HG03097 (cell line): ENCODE results near the gene TGFBR1.

Experiments
- ATAC-seq: cut with Tn5 transposase; IDR thresholded peaks from one replicate; pipeline ENCODE4 v1.9.1; 2021; ENCODE audit not compliant: unreplicated experiment, low FRiP score

TGFBR1 gene

GRCh38 chr9:99105152-99106043, 485 bp downstream of the TGFBR1 start:
- peak; percentile 46 for ATAC-seq

- ATAC-seq: no peak
These were observed 1.1 kb downstream of the TGFBR1 start for GRCh38 chr9:99106044-99106375.

DNA sequence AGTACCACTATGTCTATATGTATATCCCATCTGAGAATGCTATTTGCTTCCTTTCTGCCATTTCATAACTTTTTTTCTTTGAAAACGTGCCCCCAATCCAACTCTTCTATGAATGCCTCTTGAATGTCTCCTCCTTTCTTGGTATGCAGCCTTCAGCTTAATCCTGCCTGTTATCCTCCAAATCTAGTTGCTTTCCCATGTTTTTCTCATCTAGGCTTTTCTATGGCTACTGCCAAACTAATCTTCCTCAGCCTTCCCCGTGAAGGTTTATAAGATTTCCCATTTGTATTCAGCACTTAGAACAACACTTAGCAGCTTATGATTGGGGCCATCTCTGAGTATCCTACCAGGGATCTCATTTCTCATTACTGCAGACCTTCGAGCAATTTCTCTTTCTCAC, 2.5 kb downstream of the TGFBR1 start:
- no peak for ATAC-seq

DNA sequence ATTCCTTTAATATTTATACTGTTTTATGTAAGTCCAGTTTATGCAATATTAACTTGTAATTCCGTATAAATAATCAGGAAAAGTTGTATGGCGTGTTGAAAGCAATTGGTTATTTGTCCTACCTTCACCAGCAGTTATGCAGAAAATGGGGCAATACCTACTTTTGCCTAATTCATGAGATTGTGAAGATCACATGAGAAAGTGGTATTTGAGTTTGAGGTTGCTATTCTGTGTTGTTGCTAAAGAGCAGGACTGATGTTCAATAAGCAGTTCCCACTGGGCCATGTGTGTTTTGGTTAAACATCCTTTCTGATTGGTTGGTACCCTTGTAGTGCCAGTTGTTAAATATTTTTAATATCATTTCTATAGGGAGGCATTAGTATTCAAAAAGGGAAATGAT, 3.2 kb downstream of the TGFBR1 start:
- no peak for ATAC-seq

- no peak for ATAC-seq
These were observed 4.6 kb downstream of the TGFBR1 start for GRCh38 chr9:99109522-99109921.

DNA sequence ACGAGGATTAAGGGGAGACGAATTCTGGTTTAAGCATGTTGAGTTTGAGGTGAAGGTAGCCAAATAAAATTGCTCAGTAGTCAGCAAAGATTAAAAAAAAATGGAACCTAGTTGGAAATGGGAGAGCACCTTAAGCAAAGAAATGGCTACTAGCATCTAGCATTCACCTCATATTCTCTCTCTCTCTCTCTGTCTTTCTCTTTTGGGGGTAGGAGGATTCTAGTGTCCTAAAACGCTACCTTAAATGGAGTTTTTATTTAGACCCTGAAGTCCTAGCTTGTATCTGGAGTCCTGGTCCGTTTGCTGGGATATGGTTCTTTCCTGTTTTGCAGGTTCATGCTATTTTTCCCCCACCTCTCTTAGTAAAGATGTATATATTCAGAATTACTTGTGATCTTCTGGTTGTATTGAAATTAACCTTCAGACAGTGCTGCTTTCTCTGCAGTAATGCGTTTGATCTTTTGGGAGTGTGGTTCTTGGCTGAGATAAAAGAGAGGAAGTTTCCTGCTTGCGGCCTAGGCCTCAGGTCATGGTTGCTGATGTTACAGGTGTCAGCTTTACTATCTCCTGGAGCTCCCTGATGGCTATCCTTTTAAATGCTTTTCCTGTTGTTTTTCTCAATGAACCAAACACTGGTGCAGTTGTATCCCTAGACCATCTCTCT, 8.0 kb downstream of the TGFBR1 start:
- no peak for ATAC-seq

- no peak for ATAC-seq
These were observed 8.6 kb downstream of the TGFBR1 start for GRCh38 chr9:99113414-99114048.

DNA sequence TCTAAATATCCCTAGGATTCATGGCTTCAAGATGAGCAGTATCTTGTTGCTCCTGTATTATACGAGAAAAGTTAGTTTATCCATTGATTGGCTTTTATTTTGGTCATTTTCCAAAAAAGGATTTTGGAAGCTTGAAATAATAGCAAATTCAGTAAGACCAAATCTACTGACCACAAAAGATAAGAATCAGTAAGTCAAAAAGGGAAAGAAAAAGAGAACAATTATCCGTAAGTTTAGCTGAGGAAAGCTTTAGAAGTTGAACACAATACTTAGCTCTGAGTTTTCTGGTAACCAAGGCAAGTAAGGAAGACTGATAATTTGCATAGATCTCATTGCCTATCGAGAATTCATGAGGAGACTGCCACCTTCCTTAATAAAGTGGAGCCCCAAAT, 9.1 kb downstream of the TGFBR1 start:
- ATAC-seq: no peak

DNA sequence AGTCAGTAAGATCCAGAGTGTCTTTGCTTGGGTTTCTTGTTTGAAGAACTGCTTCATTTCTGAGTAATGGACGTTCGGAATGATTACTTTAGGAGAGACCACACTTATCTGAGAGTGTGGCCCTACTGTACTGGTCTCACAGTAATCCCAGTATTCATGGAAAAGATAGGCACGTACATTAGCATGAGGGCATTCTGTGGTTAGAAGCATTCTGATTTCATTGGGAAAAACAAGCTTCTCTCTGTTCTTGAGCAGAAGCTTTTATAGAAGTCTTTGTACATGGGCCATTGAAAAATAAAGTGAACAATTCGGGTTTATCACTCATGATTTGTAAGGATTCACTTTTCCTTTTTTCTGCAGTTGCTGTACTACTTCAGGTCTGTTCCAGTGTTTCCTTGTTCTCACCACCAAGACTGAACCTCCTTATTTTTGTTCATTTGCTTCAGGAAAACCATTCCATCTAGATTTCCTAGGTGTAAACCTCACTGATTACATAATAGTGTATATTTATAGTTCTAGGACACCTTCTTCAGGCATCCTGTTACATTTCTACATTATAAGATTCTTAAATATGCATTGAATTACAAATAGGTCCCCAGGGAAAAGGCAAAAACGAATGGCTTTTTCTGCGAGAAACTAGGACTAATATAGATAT, 10.1 kb downstream of the TGFBR1 start:
- ATAC-seq: no peak

DNA sequence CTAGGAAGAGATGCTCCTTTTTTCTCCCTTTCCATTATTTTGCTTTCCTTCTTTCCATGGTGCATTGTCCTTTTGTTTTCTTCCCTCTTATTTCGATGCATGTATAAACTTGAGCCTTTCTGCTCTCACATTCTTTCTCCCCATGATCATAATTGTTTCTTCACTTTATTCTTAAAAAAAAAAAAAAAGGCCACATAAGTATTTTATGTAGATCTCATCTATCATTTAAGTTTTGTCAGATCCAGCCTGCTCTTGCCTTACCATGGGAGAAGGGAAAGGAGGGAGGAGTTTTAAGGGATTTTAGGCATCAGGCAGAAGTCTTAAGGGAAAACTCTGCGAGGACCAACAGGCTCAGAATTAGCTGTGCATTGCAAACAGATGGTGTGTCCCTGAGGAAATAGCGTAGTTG, 11.1 kb downstream of the TGFBR1 start:
- no peak for ATAC-seq

- peak; percentile 96 for ATAC-seq
These were observed 14.0 kb downstream of the TGFBR1 start for GRCh38 chr9:99118782-99119466.

- ATAC-seq: no peak
These were observed 15.2 kb downstream of the TGFBR1 start for GRCh38 chr9:99119976-99120655.

GRCh38 chr9:99121604-99122003, 16.7 kb downstream of the TGFBR1 start:
- ATAC-seq: no peak

GRCh38 chr9:99124534-99125255, 19.8 kb downstream of the TGFBR1 start:
- no peak for ATAC-seq

GRCh38 chr9:99125446-99125845, 20.5 kb downstream of the TGFBR1 start:
- no peak for ATAC-seq

DNA sequence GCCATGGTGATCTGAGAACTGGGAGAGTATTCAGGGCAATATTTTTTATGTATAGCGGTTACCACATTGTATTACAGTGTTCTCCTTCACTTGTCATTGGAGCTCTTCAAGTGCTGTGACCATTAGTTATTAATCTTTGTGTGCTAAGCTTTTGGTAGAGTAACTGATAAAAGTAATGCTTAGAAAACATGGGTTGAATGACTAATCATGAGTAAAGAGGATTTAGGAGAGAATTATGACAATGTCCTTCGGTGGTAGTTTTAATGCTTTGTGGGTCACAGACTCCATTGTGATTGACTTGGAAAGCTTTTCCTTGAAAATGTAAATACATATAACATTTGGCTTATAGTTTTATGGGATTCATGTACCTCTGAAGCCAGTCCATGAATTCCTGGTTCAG, 21.4 kb downstream of the TGFBR1 start:
- no peak for ATAC-seq

DNA sequence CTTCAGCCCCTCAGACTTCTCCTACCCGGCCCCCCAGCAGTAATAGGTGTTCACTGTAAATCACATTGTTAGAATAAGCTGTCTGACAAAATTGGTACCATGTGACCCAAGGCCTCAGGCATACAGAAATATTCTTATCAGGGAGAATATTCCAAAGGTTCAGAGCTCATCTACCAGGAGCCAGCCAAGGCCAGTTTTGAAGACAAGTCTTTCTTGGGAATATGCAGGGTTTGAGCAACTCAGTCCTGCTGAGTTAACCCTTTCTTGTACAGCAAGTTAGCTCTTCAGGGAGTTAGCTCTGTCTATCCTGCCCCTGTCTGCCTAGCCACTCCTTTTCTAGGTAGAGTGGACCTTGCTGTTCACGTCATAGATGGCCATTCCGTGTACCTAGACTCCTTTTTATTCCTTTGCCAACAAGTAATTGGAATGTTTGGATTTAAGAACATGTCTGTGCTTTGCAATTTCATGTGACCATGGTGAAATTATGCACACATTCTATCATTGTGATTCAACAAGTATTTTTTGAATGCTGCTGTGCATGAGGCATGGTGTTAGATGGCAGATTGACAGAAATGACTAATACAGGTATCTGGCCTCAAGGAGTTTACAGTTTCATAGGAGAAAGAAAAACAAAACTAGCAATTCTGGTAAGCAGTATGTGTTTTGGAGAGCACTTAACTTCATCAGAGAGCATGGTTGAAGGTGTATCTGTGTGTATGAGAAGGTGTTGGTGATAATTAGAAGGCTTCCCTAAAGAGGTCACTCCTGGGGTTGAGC, 22.6 kb downstream of the TGFBR1 start:
- no peak for ATAC-seq

DNA sequence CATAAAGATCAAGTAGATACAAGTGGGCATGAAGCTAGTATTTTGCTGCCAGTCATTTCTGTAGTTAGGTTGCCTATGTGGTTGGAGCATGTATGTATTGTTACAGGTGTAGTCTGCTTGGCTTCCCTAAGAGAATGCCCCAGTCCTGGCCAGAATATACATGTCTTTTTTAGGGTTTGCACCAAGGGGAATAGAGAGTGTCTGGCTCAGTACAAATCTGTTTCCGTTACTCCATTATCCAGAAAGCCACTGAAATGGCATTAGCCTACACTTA, 23.2 kb downstream of the TGFBR1 start:
- no peak for ATAC-seq

- ATAC-seq: no peak
These were observed 24.2 kb downstream of the TGFBR1 start for GRCh38 chr9:99129091-99129490.
